Mucosa of stomach (tissue), 1 donor: ENCODE measurements around the gene SPRED2.

Experiments
- H3K27me3 ChIP-seq: one replicate; pipeline ENCODE4 v1.7.0; 2013; ENCODE audit warnings: mild to moderate bottlenecking, low read length; ENCODE audit not compliant: control insufficient read depth, insufficient read depth
- H3K36me3 ChIP-seq: one replicate; pipeline ENCODE4 v1.7.0; 2013; ENCODE audit warnings: low read length; ENCODE audit not compliant: control insufficient read depth, insufficient read depth
- H3K4me1 ChIP-seq: one replicate; pipeline ENCODE4 v1.7.0; 2013; ENCODE audit warnings: mild to moderate bottlenecking, low read length; ENCODE audit not compliant: control insufficient read depth, insufficient read depth
- H3K4me3 ChIP-seq: one replicate; pipeline ENCODE4 v1.7.0; 2013; ENCODE audit warnings: low read length
- H3K9ac ChIP-seq: one replicate; pipeline ENCODE4 v1.7.0; 2013; ENCODE audit warnings: mild to moderate bottlenecking, low read length, moderate library complexity
- H3K9me3 ChIP-seq: one replicate; pipeline ENCODE4 v1.7.0; 2013; ENCODE audit warnings: mild to moderate bottlenecking, low read length, moderate library complexity; ENCODE audit not compliant: control insufficient read depth
- donor health status: Pancreatic carcinoma.

The SPRED2 gene

GRCh38 chr2:65424391-65424790 is 8.0 kb downstream of the SPRED2 start:
- H3K9me3 ChIP-seq: no peaks in the 10 kb centered on the region
- H3K9ac ChIP-seq: no peak overlapping the region
- H3K4me1 ChIP-seq: peaks cover 24% of the 10 kb centered on the region
- no peak overlapping the region for H3K4me3 ChIP-seq
- H3K36me3 ChIP-seq: no peaks in the 10 kb centered on the region
- no peaks in the 10 kb centered on the region for H3K27me3 ChIP-seq

- H3K9me3 ChIP-seq: no peaks in the 10 kb centered on the region
- H3K4me3 ChIP-seq: no peak overlapping the region
- H3K9ac ChIP-seq: no peak overlapping the region
- no peaks in the 10 kb centered on the region for H3K36me3 ChIP-seq
- peaks cover 35% of the 10 kb centered on the region for H3K4me1 ChIP-seq
- H3K27me3 ChIP-seq: no peaks in the 10 kb centered on the region
Observed at GRCh38 chr2:65421432-65421748, 11.0 kb downstream of the SPRED2 start.

- H3K27me3 ChIP-seq: no peaks in the 10 kb centered on the region
- H3K9me3 ChIP-seq: no peaks in the 10 kb centered on the region
- peaks cover 38% of the 10 kb centered on the region for H3K4me1 ChIP-seq
- no peak overlapping the region for H3K9ac ChIP-seq
- H3K36me3 ChIP-seq: no peaks in the 10 kb centered on the region
- H3K4me3 ChIP-seq: no peak overlapping the region
Observed at GRCh38 chr2:65420712-65421431, 11.5 kb downstream of the SPRED2 start.

- no peak overlapping the region for H3K9ac ChIP-seq
- peaks cover 60% of the 10 kb centered on the region for H3K4me1 ChIP-seq
- H3K36me3 ChIP-seq: no peaks in the 10 kb centered on the region
- H3K27me3 ChIP-seq: no peaks in the 10 kb centered on the region
- no peaks in the 10 kb centered on the region for H3K9me3 ChIP-seq
- no peak overlapping the region for H3K4me3 ChIP-seq
Observed at GRCh38 chr2:65417509-65418085, 14.8 kb downstream of the SPRED2 start.

GRCh38 chr2:65416945-65417344 is 15.5 kb downstream of the SPRED2 start:
- Histone ChIP-seq H3K4me1 (peaks cover 61% of the 10 kb centered on the region), H3K9ac (no peak overlapping the region), H3K27me3 (no peaks in the 10 kb centered on the region), H3K36me3 (no peaks in the 10 kb centered on the region), H3K4me3 (no peak overlapping the region), H3K9me3 (no peaks in the 10 kb centered on the region)

- H3K9me3 ChIP-seq: no peaks in the 10 kb centered on the region
- peaks cover 59% of the 10 kb centered on the region for H3K4me1 ChIP-seq
- H3K36me3 ChIP-seq: no peaks in the 10 kb centered on the region
- H3K27me3 ChIP-seq: no peaks in the 10 kb centered on the region
- H3K9ac ChIP-seq: no peak overlapping the region
- no peak overlapping the region for H3K4me3 ChIP-seq
Observed at GRCh38 chr2:65416321-65416720, 16.1 kb downstream of the SPRED2 start.

- Histone ChIP-seq H3K9me3 (no peaks in the 10 kb centered on the region), H3K27me3 (no peaks in the 10 kb centered on the region), H3K9ac (no peak overlapping the region), H3K4me1 (peaks cover 58% of the 10 kb centered on the region), H3K36me3 (no peaks in the 10 kb centered on the region), H3K4me3 (no peak overlapping the region)
Observed at GRCh38 chr2:65415091-65415490, 17.3 kb downstream of the SPRED2 start.

- H3K27me3 ChIP-seq: no peaks in the 10 kb centered on the region
- H3K9ac ChIP-seq: no peak overlapping the region
- H3K9me3 ChIP-seq: no peaks in the 10 kb centered on the region
- no peak overlapping the region for H3K4me3 ChIP-seq
- peaks cover 63% of the 10 kb centered on the region for H3K4me1 ChIP-seq
- H3K36me3 ChIP-seq: no peaks in the 10 kb centered on the region
Observed at GRCh38 chr2:65413610-65414009, 18.8 kb downstream of the SPRED2 start.

- Histone ChIP-seq H3K36me3 (no peaks in the 10 kb centered on the region), H3K4me1 (peaks cover 68% of the 10 kb centered on the region), H3K9me3 (no peaks in the 10 kb centered on the region), H3K27me3 (no peaks in the 10 kb centered on the region), H3K9ac (no peak overlapping the region), H3K4me3 (no peak overlapping the region)
Observed at GRCh38 chr2:65413106-65413505, 19.3 kb downstream of the SPRED2 start.

GRCh38 chr2:65411056-65411795 is 21.2 kb downstream of the SPRED2 start:
- Histone ChIP-seq H3K9me3 (no peaks in the 10 kb centered on the region), H3K36me3 (no peaks in the 10 kb centered on the region), H3K9ac (peak overlapping the region; percentile 35), H3K4me3 (no peak overlapping the region), H3K4me1 (peaks cover 70% of the 10 kb centered on the region), H3K27me3 (no peaks in the 10 kb centered on the region)

GRCh38 chr2:65409045-65409444 is 23.4 kb downstream of the SPRED2 start:
- H3K4me1 ChIP-seq: peaks cover 76% of the 10 kb centered on the region
- H3K4me3 ChIP-seq: no peak overlapping the region
- no peak overlapping the region for H3K9ac ChIP-seq
- no peaks in the 10 kb centered on the region for H3K27me3 ChIP-seq
- no peaks in the 10 kb centered on the region for H3K36me3 ChIP-seq
- no peaks in the 10 kb centered on the region for H3K9me3 ChIP-seq

GRCh38 chr2:65407240-65407639 is 25.2 kb downstream of the SPRED2 start:
- H3K4me1 ChIP-seq: peaks cover 75% of the 10 kb centered on the region
- H3K27me3 ChIP-seq: no peaks in the 10 kb centered on the region
- H3K9me3 ChIP-seq: no peaks in the 10 kb centered on the region
- H3K36me3 ChIP-seq: no peaks in the 10 kb centered on the region
- no peak overlapping the region for H3K9ac ChIP-seq
- no peak overlapping the region for H3K4me3 ChIP-seq
